ENCODE results near the gene GDAP1L1.
"Not testable (repeated sequence)": the region's sequence is repeated elsewhere in the genome, so short reads cannot be mapped to it uniquely, and the experiment has no call there.

The GDAP1L1 gene

DNA sequence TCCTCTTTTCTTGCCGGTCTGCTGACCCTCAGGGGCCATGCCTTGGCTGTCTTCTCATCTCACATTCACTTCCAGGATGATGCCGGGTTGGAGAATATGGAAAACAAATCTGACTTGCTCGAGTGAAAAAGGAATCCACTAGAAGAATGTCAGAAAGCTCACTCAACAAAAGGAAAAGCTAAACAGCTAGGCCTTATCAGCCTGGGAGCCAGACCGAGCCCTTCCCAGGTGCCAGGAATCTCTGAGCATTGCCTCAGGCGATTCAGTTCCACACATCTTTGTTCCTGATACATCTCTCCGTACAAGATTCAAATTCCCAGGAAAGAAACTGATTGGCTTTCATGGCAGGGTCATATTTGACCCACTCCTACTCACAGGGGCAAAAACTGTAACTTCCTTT lies 27.3 kb upstream of the GDAP1L1 start:
- no peak for DNase-seq (ENCODE audit: low read depth)

DNA sequence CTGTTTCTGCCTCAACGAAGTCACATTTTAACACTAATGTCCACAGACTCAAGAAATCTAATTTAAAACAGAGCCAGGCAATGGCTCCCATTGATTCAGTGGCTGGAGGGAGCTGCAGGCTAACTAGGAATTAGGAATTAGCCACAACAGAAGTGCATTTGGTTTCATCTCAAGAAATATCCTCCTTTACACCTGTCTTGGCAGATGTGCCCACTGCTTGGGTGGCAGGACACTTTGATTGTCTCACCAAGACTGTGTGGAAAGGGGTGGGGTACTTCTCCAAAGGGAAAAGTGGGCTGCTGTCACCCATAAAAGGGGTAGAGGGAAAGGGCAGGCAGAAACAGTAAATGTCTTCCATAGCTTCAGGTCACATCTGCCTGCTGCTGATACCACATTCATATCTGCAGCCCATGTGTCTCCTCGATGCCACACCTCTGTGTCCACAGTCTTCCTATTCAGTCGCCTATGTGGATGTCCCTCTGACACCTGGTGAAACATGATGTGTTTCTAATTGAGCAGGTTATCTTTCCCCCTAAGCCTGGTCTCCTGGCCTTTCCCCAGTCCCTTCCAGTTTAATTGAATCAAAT lies 25.6 kb upstream of the GDAP1L1 start:
- no peak for DNase-seq (ENCODE audit: low read depth)

DNA sequence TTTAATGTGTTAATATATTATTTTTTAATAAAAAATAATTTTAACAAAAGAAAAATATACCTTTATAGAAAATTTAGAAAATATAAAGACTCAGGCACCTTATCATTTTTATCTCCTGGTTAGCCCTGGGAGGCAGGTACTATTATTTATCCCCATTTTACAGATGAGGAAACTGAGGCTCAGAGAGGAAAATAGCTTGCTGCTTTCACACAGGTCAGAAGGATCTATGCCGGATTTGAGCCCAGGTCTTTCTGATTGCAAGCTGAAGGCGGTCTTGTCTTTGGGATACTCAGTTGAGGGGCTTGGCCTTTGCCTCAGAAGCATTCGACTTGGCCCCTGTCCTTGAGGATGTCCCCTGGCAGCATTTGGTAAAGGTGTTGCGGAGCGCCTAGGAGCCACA lies 25.1 kb upstream of the GDAP1L1 start:
- no peak for DNase-seq (ENCODE audit: low read depth)

- DNase-seq (ENCODE audit: low read depth) = no peak
These were observed 24.3 kb upstream of the GDAP1L1 start for GRCh38 chr20:44222633-44223368.

- no peak for DNase-seq (ENCODE audit: low read depth)
These were observed 23.4 kb upstream of the GDAP1L1 start for GRCh38 chr20:44223721-44224120.

DNA sequence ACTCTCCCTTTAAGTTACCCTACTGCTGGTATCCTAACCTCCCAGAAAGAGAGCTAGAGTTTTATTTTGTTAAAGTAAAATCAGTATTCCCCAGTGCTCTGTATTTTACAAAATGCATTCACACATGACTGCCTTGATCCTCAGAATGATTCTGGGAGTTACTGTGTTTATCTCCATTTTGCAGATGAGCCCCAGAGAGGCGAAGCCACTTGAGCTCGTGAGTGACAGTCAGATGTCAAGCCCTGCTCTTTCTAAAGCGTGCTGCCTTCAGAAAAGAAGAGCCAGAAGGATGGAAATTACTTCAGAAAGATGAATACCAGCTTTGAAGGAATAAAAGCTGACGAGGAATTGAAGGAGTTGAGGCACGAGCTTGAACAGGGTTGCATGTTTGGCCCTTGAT lies 22.5 kb upstream of the GDAP1L1 start:
- no peak for DNase-seq (ENCODE audit: low read depth)

GRCh38 chr20:44228465-44229258 lies 18.4 kb upstream of the GDAP1L1 start:
- DNase-seq (ENCODE audit: low read depth) = no peak

DNA sequence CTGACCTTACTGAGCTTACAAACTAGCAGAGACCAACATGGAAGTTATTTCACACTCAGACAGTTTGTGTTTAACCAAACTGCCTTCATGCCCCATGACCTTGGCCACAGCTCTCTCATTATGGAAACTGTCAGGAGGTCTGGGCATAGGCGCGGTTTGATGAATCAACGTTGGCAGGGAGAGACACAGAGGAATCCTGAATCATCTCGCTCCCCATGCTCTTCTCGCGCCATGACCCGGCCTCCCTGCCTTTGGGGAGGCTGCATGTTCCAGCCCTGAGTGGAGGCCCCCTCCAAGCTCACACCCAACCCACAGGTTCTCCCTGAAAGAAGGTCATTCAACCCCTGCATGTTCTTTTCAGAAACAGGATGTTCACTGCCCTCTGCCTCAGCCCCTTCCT lies 15.9 kb upstream of the GDAP1L1 start:
- no peak for DNase-seq (ENCODE audit: low read depth)

DNA sequence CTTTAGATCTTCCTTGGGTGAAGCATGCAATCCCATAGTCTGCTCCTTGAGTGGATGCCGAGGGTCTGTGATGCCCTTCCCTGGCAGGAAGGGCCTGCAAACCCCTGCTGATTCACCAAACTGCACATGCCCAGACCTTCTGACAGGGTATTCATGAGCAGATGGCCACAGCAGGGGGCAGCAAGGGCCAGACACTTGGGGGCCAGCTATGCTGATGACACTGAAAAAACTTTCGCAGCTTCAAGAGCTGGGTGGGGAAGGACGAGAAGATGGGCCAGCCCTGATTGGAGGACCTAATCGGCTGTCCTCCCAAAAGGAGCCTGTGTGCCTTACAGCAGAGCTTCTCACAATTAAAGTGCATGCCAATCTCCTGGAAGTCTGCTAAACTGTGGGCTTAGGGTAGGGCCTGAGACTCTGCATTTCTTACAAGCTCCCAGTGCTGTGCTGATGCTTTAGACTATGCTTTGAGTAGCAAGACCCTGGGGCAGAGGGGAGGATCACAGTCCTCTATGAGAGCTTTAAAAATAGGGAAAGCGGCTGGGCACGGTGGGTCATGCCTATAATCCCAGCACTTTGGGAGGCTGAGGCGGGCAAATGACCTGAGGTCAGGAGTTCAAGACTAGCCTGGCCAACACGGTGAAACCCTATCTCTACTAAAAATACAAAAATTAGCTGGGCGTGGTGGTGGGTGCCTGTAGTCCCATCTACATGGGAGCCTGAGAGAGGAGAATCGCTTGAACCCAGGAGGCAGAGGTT lies 15.2 kb upstream of the GDAP1L1 start:
- no peak for DNase-seq (ENCODE audit: low read depth)

DNA sequence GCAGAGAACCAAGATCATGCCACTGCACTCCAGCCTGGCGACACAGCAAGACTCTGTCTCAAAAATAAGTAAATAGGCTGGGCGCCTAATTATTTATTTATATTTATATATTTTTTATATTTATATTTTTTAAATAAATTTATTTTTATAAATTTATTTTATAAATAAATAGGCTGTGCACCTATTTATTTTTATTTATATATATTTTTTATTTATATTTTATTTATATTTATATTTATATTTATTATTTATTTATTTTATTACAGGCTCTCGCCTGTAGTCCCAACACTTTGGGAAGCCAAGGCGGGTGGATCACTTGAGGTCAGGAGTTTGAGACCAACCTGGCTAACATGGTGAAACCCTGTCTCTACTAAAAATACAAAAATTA lies 14.6 kb upstream of the GDAP1L1 start:
- DNase-seq (ENCODE audit: low read depth) = not testable (repeated sequence)

DNA sequence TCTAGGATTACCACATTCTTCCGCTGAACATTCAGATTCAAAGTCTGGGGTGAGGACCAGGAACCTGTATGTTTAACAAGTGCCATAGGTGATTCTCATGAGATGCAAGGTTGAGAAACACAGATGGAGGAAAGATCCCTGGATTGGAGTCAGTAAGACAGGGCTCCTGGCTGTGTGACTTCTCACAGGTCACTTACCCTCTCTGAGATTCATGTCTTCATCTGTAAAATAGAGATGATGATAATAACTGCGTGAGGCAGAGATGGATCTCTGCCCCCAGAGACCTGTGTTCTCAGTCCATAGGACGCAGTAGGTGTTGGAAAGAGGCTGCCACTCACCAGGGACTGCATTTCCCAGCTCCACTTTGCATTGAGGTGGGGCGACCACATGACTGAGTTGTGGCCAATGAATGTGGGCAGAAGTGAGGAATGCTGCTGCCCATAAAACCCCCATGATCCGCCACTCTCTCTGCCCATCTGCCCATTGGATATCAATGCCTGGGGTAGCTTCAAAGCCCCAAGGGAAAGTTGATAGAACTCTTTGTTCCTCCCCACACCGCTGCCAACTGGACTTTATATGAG lies 13.6 kb upstream of the GDAP1L1 start:
- DNase-seq (ENCODE audit: low read depth) = no peak

- DNase-seq (ENCODE audit: low read depth) = no peak
These were observed 12.4 kb upstream of the GDAP1L1 start for GRCh38 chr20:44234566-44235317.

DNA sequence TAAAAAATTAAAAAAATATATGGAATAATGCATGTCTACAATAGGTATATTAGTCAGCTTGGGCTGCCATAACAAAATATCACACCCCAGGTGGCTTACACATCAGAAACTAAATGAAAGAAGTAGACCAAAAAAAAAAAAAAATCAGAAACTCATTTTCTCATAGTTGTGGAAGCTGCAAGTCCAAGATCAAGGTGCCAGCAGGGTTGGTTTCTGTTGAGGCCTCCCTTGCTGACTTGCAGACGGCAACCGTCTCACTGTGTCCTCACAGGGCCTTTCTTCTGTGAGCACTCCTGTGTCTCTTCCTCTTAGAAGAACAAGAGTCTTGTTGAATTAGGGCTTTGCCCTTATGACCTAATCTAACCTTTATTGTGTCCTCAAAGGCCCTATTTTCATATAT lies 11.4 kb upstream of the GDAP1L1 start:
- no peak for DNase-seq (ENCODE audit: low read depth)

- not testable (repeated sequence) for DNase-seq (ENCODE audit: low read depth)
These were observed 10.3 kb upstream of the GDAP1L1 start for GRCh38 chr20:44236840-44237239.

DNA sequence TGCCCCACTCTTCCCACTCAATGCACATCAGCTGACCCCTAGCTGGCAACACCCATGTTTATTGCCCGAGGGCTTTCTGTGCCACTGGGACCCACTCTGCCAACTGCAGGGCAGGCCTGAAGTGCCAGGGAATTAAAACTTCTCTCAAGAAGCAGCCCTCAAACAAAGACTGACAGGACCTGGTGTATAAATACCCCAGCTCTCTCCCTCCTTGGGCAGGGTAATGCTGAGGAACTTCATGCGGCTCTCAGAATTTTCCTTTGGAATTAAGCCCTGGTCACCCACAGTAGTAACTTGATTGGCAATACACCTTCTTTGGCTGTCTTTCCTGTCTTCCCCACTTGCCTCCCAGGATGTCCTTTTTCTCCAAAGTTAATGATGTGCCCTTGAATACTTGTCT lies 5.3 kb upstream of the GDAP1L1 start:
- no peak for DNase-seq (ENCODE audit: low read depth)

GRCh38 chr20:44245977-44246376 lies 1.1 kb upstream of the GDAP1L1 start:
- no peak for DNase-seq (ENCODE audit: low read depth)

- no peak for DNase-seq (ENCODE audit: low read depth)
These were observed 690 bp downstream of the GDAP1L1 start for GRCh38 chr20:44247586-44248409.

DNA sequence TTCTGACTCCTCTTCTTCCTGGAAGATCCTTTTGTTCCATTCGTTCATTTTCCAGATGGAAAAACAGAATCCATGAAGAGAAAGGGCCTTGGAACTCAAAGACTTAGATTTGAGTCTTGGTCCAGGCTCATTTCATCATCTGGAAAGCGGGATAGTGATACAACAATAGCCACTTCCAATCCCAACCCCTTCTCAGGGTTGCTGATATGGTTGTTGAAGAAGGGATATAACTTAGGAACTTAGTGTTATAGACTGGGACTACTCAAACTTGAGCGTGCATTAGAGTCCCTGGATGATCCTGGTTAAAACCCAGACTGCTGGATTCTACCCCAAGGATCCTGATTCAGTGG lies 1.3 kb downstream of the GDAP1L1 start:
- no peak for DNase-seq (ENCODE audit: low read depth)

DNA sequence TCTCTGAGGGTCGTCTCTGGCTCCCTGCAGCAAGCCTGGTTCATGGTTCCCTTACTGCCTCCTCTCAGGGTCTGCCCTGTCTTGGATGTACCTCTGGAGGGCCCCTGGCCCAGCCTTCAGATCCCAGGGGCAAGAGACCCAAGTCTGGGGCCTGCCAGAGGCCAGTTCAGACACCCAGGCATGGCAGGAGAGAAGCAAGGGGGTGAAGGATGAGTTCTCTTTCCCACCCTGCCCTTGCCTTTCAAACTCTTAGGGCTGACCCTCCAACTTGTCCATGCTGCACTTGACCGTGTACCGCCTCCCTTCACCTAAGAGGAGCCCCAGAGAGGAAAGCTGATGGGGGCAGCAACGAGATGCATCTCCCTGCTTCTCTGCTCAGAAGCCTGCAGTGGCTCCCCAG lies 4.2 kb downstream of the GDAP1L1 start:
- DNase-seq (ENCODE audit: low read depth) = no peak

DNA sequence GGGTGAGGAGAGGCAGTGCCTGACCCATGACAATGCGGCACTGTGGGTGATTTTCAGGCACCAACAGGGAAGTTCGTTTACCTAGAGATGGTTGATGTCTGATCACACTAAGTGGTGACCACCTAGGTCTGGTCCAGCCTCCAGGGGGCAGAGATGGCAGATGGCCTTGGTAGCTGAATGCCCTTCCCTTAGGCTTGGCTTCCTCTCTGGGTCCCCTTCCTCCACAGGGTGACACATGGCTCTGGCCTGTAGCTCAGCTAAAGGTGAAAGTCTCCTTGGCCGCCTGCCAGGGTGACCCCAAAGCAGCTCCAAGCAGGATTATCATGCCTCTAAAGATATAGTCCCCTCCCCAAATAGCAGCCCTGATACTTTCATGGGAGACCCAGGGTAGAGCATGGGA lies 6.4 kb downstream of the GDAP1L1 start:
- no peak for DNase-seq (ENCODE audit: low read depth)

DNA sequence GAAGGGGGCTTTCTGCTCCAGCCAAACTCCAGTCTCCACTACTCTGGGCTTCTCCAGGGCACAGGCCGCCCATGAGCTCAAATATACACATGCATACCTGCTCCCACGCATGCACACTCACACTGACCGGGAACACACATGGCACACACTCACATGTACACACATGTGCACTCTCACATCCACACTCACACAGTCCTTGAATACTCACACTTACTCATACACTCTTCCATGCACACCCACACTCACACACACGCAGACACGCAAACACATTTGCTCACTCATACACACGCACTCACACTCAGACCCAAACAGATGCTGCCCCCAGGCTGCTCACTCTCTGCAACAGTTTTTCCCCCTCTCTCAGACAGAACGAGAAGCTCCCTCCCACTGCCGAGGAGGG lies 7.0 kb downstream of the GDAP1L1 start:
- DNase-seq (ENCODE audit: low read depth) = no peak

Data from T-helper 22 cell (primary cell).